Upper lobe of left lung (tissue), 6 donors: ENCODE data around the gene THBD. TPM values are rescaled to one million over a fixed set of nuclear protein-coding genes. Genes with fewer than 3 reads are reported as not detected.

Experiments
- ATAC-seq, 2 donors: fragments of 200-7000 bp; cut with Tn5 transposase; one replicate each; pipeline ENCODE4 v1.9.1; 2022; ENCODE audit warnings: mild to moderate bottlenecking in 2 of 2, moderate library complexity in 2 of 2; ENCODE audit not compliant: low FRiP score in 2 of 2
- DNase-seq, 2 donors: peaks; one replicate each; pipeline ENCODE4 v3.0.0-alpha.2; 2019 to 2020
- H3K27ac ChIP-seq, 4 donors: fragments of 200-600 bp; sonication (generic); one replicate each; pipeline ENCODE4 v1.5.1; 2016 to 2019
- H3K27me3 ChIP-seq, 4 donors: fragments of 200-600 bp; sonication (generic); one replicate each; pipeline ENCODE4 v1.5.1; 2017 to 2019
- H3K36me3 ChIP-seq, 4 donors: fragments of 200-600 bp; sonication (generic); one replicate each; pipeline ENCODE4 v1.5.1; 2016 to 2019
- H3K4me1 ChIP-seq, 4 donors: fragments of 200-600 bp; sonication (generic); one replicate each; pipeline ENCODE4 v1.5.1; 2018 to 2019
- H3K4me3 ChIP-seq, 4 donors: fragments of 200-600 bp; sonication (generic); one replicate each; pipeline ENCODE4 v1.5.1; 2017 to 2019; ENCODE audit warnings: mild to moderate bottlenecking in 2 of 4, moderate library complexity in 1 of 4
- H3K9me3 ChIP-seq, 4 donors: fragments of 200-600 bp; sonication (generic); one replicate each; pipeline ENCODE4 v1.5.1; 2018 to 2019
- CTCF ChIP-seq, 6 experiments: fragments of 450-650 bp in 4 of 6; fragments of 200-600 bp in 2 of 6; sonication (generic) in 2 of 6; IDR thresholded peaks; one replicate each; pipeline ENCODE4 v1.5.1; 2016 to 2019; ENCODE audit warnings: antibody characterized with exemption in 6 of 6
- EP300 ChIP-seq, 4 donors: sonication (generic); formaldehyde crosslinking; IDR thresholded peaks; one replicate each; pipeline ENCODE4 v1.5.1; 2017; ENCODE audit warnings: antibody characterized with exemption in 4 of 4, control low read depth in 2 of 4
- POLR2A ChIP-seq, 4 donors: fragments of 450-650 bp; IDR thresholded peaks; one replicate each; pipeline ENCODE4 v1.5.1; 2016 to 2017; ENCODE audit warnings: antibody characterized with exemption in 4 of 4, mild to moderate bottlenecking in 2 of 4
- POLR2AphosphoS5 ChIP-seq, 2 donors: sonication (generic); formaldehyde crosslinking; IDR thresholded peaks; one replicate each; pipeline ENCODE4 v1.5.1; 2017; ENCODE audit warnings: antibody characterized with exemption in 2 of 2
- WGBS, 2 donors: methylation state at CpG; one replicate each; pipeline ENCODE4 v1.1.5; 2017 to 2018; 5-methylcytosine and 5-hydroxymethylcytosine counted together
- total RNA-seq, 6 donors: library from RNA; depleted of rRNA in 4 of 6; stranded (reverse); fragments of >200 nt in 4 of 6; gene quantifications; one replicate each; pipeline versions ENCODE4 v1.1.0 to v1.2.1, GENCODE V29; 2016 to 2021
- donor health status: DM: no; HTN: no; CAD: no; lungs with moderate emphysema.
- donor health status: DM: no; HTN: yes; CAD: no; lungs with severe emphysema.

Gene THBD
- total RNA-seq, 6 donors from 2014 or later: 17.8 to 235 (median 88.1) TPM

- H3K27me3 ChIP-seq: no peaks in the 10 kb centered on the region
- no peak overlapping the region for H3K4me3 ChIP-seq
- 52 to 62% methylated on average over 3 of the region's 3 CpGs for WGBS, 2 donors
- ATAC-seq (no peak), DNase-seq (peak in 1 of 2 donors; percentile 45)
- no peaks in the 10 kb centered on the region for H3K36me3 ChIP-seq
- no peaks in the 10 kb centered on the region for H3K9me3 ChIP-seq
- no peak for TF ChIP-seq CTCF (IDR thresholded peaks at IDR 0.05)
- no peak for TF ChIP-seq POLR2A (IDR thresholded peaks at IDR 0.05)
- no peak for TF ChIP-seq POLR2AphosphoS5 (IDR thresholded peaks at IDR 0.05)
- no peak for TF ChIP-seq EP300 (IDR thresholded peaks at IDR 0.05)
- H3K27ac ChIP-seq: no peak overlapping the region
- H3K4me1 ChIP-seq: peaks cover 0 to 16% (median 10%) of the 10 kb centered on the region in 4 donors
These were observed 46.0 kb upstream of the THBD start for GRCh38 chr20:23095499-23095898.

GRCh38 chr20:23094927-23095326 lies 45.5 kb upstream of the THBD start:
- no peak for TF ChIP-seq CTCF (IDR thresholded peaks at IDR 0.05)
- TF ChIP-seq POLR2AphosphoS5 (IDR thresholded peaks at IDR 0.05): no peak
- no peak for TF ChIP-seq EP300 (IDR thresholded peaks at IDR 0.05)
- no peak for TF ChIP-seq POLR2A (IDR thresholded peaks at IDR 0.05)
- DNase-seq (peak in 1 of 2 donors; percentile 20), ATAC-seq (peak in 1 of 2 donors; percentile 51)
- Histone ChIP-seq H3K9me3 (no peaks in the 10 kb centered on the region), H3K27me3 (no peaks in the 10 kb centered on the region), H3K36me3 (no peaks in the 10 kb centered on the region), H3K4me1 (peaks cover 0 to 16% (median 10%) of the 10 kb centered on the region in 4 donors), H3K27ac (no peak overlapping the region), H3K4me3 (no peak overlapping the region)
- WGBS, 2 donors: 86 to 88% methylated on average over 8 of the region's 8 CpGs

GRCh38 chr20:23094213-23094896 lies 44.9 kb upstream of the THBD start:
- Histone ChIP-seq H3K9me3 (no peaks in the 10 kb centered on the region), H3K4me3 (no peak overlapping the region), H3K27ac (no peak overlapping the region), H3K4me1 (peaks cover 0 to 16% (median 10%) of the 10 kb centered on the region in 4 donors), H3K36me3 (no peaks in the 10 kb centered on the region), H3K27me3 (no peaks in the 10 kb centered on the region)
- 75 to 83% methylated on average over 13 of the region's 13 CpGs for WGBS, 2 donors
- TF ChIP-seq EP300 (IDR thresholded peaks at IDR 0.05) (no peak), POLR2AphosphoS5 (IDR thresholded peaks at IDR 0.05) (no peak), CTCF (IDR thresholded peaks at IDR 0.05) (no peak), POLR2A (IDR thresholded peaks at IDR 0.05) (no peak)
- ATAC-seq: peak in 1 of 2 donors; percentile 29
- DNase-seq: peak in 1 of 2 donors; percentile 17

- ATAC-seq (no peak), DNase-seq (peak in 1 of 2 donors; percentile 14)
- Histone ChIP-seq H3K27me3 (no peaks in the 10 kb centered on the region), H3K4me1 (peaks cover 0 to 16% (median 10%) of the 10 kb centered on the region in 4 donors), H3K4me3 (no peak overlapping the region), H3K9me3 (no peaks in the 10 kb centered on the region), H3K27ac (no peak overlapping the region), H3K36me3 (no peaks in the 10 kb centered on the region)
- no peak for TF ChIP-seq CTCF (IDR thresholded peaks at IDR 0.05)
- no peak for TF ChIP-seq POLR2A (IDR thresholded peaks at IDR 0.05)
- TF ChIP-seq EP300 (IDR thresholded peaks at IDR 0.05): no peak
- no peak for TF ChIP-seq POLR2AphosphoS5 (IDR thresholded peaks at IDR 0.05)
- 67 to 81% methylated on average over 1 to 3 of the region's 3 CpGs for WGBS, 2 donors
These were observed 44.1 kb upstream of the THBD start for GRCh38 chr20:23093613-23094012.
